ENCODE data around the gene CALCA. TPM values are rescaled to one million over a fixed set of nuclear protein-coding genes. Genes with fewer than 3 reads are reported as not detected.
A peak's percentile ranks its signal among the peaks of the same experiment; 100 is the strongest.
"Not testable (repeated sequence)": the region's sequence is repeated elsewhere in the genome, so short reads cannot be mapped to it uniquely, and the experiment has no call there.

The CALCA gene
- total RNA-seq, 1 experiment from 2014 or later, result not detected

DNA sequence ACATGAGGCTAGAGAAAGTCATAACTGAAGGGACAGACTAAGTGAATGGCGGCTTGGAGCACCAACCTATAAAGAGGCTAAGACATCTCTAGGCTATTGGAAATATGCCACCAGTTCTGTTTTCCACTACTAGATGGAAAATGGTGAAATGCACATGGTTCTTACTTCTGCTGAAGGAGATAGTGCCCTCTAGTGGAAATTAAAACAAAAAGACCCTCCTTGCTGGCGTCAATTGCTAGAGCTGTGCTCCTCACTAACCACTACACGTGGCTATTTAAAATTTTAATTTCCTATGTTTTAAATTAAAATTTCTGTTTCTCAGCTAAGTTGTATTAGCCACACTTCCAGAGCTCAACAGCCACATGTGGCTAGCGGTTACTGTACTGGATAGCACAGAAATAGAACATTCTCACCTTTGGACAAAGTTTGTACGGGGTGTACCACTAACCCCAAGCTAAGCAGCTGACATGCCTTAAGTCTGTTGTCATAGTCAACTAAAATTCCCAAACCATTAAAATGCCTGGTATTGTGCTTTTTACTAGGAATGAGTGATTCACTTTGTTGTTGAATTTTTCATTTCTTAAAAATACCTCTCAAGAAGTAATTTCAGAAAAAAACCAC, 34.1 kb upstream of the CALCA start:
- intact Hi-C loops (cut with micrococcal nuclease; ENCODE audit: unreplicated experiment), result loop anchor here (1.0 to 5.0 kb wide), 2 partner anchors 34 to 98 kb away; partner anchors contain the start of gene CALCA
- peak; percentile 4 for DNase-seq
- Mint-ChIP-seq H3K4me3 (ENCODE audit: low read depth, unreplicated experiment) (no peak overlapping the region), H3K27me3 (ENCODE audit: unreplicated experiment) (peaks cover 27% of the 10 kb centered on the region), H3K9me3 (ENCODE audit: low read depth, unreplicated experiment) (no peaks in the 10 kb centered on the region), H3K27ac (ENCODE audit: unreplicated experiment) (no peak overlapping the region), H3K36me3 (ENCODE audit: insufficient read depth, unreplicated experiment) (no peaks in the 10 kb centered on the region), H3K4me1 (ENCODE audit: low read depth, unreplicated experiment) (no peaks in the 10 kb centered on the region)
- no TSS peak for BruUV-seq (replicated peaks)
- CTCF ChIA-PET, result interaction anchor here (0.6 to 1.7 kb wide), 5 partner anchors 32 to 216 kb away, joined by 3 to 18 read pairs (median 5); no protein-coding TSS in a partner anchor
- TF ChIP-seq, protein P1, sequence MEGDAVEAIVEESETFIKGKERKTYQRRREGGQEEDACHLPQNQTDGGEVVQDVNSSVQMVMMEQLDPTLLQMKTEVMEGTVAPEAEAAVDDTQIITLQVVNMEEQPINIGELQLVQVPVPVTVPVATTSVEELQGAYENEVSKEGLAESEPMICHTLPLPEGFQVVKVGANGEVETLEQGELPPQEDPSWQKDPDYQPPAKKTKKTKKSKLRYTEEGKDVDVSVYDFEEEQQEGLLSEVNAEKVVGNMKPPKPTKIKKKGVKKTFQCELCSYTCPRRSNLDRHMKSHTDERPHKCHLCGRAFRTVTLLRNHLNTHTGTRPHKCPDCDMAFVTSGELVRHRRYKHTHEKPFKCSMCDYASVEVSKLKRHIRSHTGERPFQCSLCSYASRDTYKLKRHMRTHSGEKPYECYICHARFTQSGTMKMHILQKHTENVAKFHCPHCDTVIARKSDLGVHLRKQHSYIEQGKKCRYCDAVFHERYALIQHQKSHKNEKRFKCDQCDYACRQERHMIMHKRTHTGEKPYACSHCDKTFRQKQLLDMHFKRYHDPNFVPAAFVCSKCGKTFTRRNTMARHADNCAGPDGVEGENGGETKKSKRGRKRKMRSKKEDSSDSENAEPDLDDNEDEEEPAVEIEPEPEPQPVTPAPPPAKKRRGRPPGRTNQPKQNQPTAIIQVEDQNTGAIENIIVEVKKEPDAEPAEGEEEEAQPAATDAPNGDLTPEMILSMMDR (IDR thresholded peaks at IDR 0.05; ENCODE audit: unreplicated experiment), result peak; percentile 37

DNA sequence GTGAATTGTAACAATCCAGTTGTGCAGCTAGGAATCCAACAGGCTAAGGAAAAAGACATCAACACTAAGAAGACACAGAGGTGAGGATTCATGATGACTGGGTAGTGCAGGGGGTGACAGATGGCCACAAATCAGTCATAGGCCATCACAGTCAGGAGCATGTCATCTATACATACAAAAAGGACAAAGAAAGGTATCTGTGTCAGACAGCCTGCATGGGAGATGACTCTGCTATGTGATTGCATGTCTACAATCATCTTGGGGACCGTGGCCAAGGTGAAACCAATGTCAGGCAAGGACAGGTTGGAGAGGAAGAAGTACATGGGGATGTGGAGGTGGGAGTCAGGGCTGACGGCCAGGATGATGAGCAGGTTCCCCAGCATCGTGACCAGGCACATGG, 16.0 kb upstream of the CALCA start:
- H3K27ac Mint-ChIP-seq (ENCODE audit: unreplicated experiment); BruUV-seq (replicated peaks); intact Hi-C loops (cut with micrococcal nuclease; ENCODE audit: unreplicated experiment); DNase-seq; H3K4me1 Mint-ChIP-seq (ENCODE audit: low read depth, unreplicated experiment); H3K4me3 Mint-ChIP-seq (ENCODE audit: low read depth, unreplicated experiment); H3K9me3 Mint-ChIP-seq (ENCODE audit: low read depth, unreplicated experiment); CTCF ChIA-PET; H3K36me3 Mint-ChIP-seq (ENCODE audit: insufficient read depth, unreplicated experiment): not testable (repeated sequence)
- peaks cover 20% of the 10 kb centered on the region for H3K27me3 Mint-ChIP-seq (ENCODE audit: unreplicated experiment)

DNA sequence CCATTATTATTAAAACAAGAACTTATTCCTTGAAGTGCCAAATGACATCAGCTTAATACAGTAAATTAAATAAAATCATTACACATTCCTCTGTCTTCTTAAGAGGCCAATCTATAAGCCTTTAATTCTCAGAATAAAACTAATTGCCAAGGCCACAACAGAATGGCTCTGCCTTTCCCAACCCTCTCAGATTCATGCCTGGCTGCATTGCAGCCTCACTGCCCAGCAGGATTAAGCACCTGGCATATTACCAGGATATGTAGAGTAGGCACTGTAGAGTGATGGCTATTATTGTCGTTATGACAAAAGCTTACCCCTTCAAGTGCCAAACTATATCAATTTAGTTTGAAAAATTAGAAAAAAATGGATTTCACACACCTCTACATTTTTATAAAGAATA, 9.4 kb upstream of the CALCA start:
- BruUV-seq (replicated peaks), result no TSS peak
- peaks cover 3% of the 10 kb centered on the region for H3K9me3 Mint-ChIP-seq (ENCODE audit: low read depth, unreplicated experiment)
- peaks cover 48% of the 10 kb centered on the region for H3K27me3 Mint-ChIP-seq (ENCODE audit: unreplicated experiment)
- intact Hi-C loops (cut with micrococcal nuclease; ENCODE audit: unreplicated experiment), result no loop called here
- no peaks in the 10 kb centered on the region for H3K4me1 Mint-ChIP-seq (ENCODE audit: low read depth, unreplicated experiment)
- H3K27ac Mint-ChIP-seq (ENCODE audit: unreplicated experiment), result no peak overlapping the region
- DNase-seq, result no peak
- TF ChIP-seq, protein P1 (IDR thresholded peaks at IDR 0.05; ENCODE audit: unreplicated experiment), result no peak
- H3K4me3 Mint-ChIP-seq (ENCODE audit: low read depth, unreplicated experiment), result no peak overlapping the region
- CTCF ChIA-PET, result no interaction called here
- no peaks in the 10 kb centered on the region for H3K36me3 Mint-ChIP-seq (ENCODE audit: insufficient read depth, unreplicated experiment)

DNA sequence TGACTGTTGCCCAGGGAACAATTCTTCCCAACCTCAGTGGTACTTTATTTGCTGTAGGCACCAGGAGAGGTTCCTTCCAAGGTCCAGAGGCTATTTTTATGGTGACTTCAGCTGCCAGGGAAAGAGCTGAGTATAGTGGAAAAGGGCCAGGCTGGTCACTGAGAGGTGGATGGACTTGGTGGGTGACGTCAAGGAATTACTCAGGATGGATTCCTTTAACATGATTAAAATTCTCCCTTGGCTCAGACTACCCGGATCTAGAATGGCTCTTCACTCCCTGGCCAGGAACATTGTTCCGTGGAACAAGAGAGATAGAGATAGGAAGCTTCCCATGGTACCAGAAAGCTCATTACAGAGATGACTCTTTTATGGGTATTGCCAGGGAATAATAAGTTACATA, 8.7 kb upstream of the CALCA start:
- no TSS peak for BruUV-seq (replicated peaks)
- H3K27me3 Mint-ChIP-seq (ENCODE audit: unreplicated experiment), result peaks cover 55% of the 10 kb centered on the region
- peaks cover 3% of the 10 kb centered on the region for H3K9me3 Mint-ChIP-seq (ENCODE audit: low read depth, unreplicated experiment)
- H3K27ac Mint-ChIP-seq (ENCODE audit: unreplicated experiment), result no peak overlapping the region
- no peak overlapping the region for H3K4me3 Mint-ChIP-seq (ENCODE audit: low read depth, unreplicated experiment)
- H3K4me1 Mint-ChIP-seq (ENCODE audit: low read depth, unreplicated experiment), result no peaks in the 10 kb centered on the region
- DNase-seq, result no peak
- CTCF ChIA-PET, result interaction anchor here (0.6 kb wide), 1 partner anchor 59 kb away, joined by 4 read pairs; no protein-coding TSS in a partner anchor
- intact Hi-C loops (cut with micrococcal nuclease; ENCODE audit: unreplicated experiment), result no loop called here
- no peaks in the 10 kb centered on the region for H3K36me3 Mint-ChIP-seq (ENCODE audit: insufficient read depth, unreplicated experiment)
- TF ChIP-seq, protein P1 (IDR thresholded peaks at IDR 0.05; ENCODE audit: unreplicated experiment), result no peak

Measured in Calu3 (cell line).